K562 (cell line): ENCODE results near the gene WDR91.

ENCODE experiments used
- ATF1 ChIP-seq, 2 experiments: fragments of 450-650 bp in 1 of 2; IDR thresholded peaks; 2 replicates each; pipeline ENCODE4 v1.6.1; 2016; ENCODE audit warnings: missing compliant biosample characterization in 1 of 2, missing genetic modification characterization in 1 of 2
- POLR2A ChIP-seq: fragments of 450-650 bp; conservative IDR thresholded peaks from 2 replicates; pipeline ENCODE4 v1.6.1; 2016
- ZBTB8A ChIP-seq: fragments of 450-650 bp; IDR thresholded peaks from 2 replicates; pipeline ENCODE4 v1.6.1; 2018; ENCODE audit warnings: mild to moderate bottlenecking, moderate library complexity; ENCODE audit not compliant: partially characterized antibody
- TF ChIP-seq, protein P1 (sequence below): fragments of 250-450 bp; sonication (Bioruptor Pico); IDR thresholded peaks from 2 replicates; pipeline ENCODE4 v1.4.0; 2020

DNA sequence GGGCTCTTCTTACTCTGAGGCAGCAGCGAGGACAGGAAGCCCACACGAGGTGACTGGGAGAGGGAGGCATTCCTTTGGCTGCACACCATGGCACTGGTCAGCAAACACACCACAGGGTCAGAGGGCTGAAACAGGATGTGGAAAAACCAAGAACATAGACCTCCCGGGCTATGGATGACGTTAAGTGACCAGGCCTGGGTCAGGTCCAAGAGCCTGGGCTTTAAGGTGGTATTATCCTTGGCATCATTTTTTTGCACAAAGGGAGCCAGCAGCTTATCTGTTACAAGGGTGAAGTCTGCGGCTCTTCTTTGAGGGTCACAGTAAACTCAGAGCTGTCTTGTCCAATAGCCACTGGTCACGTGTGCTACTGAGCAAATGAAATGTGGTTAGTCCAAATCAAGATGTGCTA, 7.0 kb downstream of the WDR91 start:
- TF ChIP-seq ZBTB8A (no peak), ATF1 (CRISPR knock-in tag; IDR thresholded peaks at IDR 0.05) (no peak), ATF1 (tag; IDR thresholded peaks at IDR 0.05) (no peak), POLR2A (no peak)
- TF ChIP-seq, protein P1, sequence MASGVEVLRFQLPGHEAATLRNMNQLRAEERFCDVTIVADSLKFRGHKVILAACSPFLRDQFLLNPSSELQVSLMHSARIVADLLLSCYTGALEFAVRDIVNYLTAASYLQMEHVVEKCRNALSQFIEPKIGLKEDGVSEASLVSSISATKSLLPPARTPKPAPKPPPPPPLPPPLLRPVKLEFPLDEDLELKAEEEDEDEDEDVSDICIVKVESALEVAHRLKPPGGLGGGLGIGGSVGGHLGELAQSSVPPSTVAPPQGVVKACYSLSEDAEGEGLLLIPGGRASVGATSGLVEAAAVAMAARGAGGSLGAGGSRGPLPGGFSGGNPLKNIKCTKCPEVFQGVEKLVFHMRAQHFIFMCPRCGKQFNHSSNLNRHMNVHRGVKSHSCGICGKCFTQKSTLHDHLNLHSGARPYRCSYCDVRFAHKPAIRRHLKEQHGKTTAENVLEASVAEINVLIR (CRISPR knock-in tag) = no peak
